Measurements from ENCODE around the gene OTOA.

GRCh38 chr16:21656795-21657768 lies 6.7 kb upstream of the OTOA start:
- TF ChIP-seq SMARCE1 (IDR thresholded peaks at IDR 0.05; ENCODE audit: borderline replicate concordance) (no peak), POLR2AphosphoS5 (IDR thresholded peaks at IDR 0.05; ENCODE audit: low read depth, low read length) (no peak), ZNF274 (CRISPR knock-in tag; IDR thresholded peaks at IDR 0.05) (no peak), FOSL2 (CRISPR knock-in tag; IDR thresholded peaks at IDR 0.05) (no peak), TARDBP (CRISPR knock-in tag; IDR thresholded peaks at IDR 0.05) (no peak), TAF1 (CRISPR knock-in tag; IDR thresholded peaks at IDR 0.05) (no peak), GTF2F1 (IDR thresholded peaks at IDR 0.05; ENCODE audit: low read length) (no peak), POLR2A (IDR thresholded peaks at IDR 0.05; ENCODE audit: insufficient read depth in 1 of 2, low read depth in 2 of 2, low read length in 2 of 2) (no peak), TSC22D2 (CRISPR knock-in tag; IDR thresholded peaks at IDR 0.05; ENCODE audit: borderline replicate concordance) (no peak), ZNF816 (CRISPR knock-in tag; IDR thresholded peaks at IDR 0.05; ENCODE audit: borderline replicate concordance) (no peak), GFI1 (CRISPR knock-in tag; IDR thresholded peaks at IDR 0.05; ENCODE audit: borderline replicate concordance) (no peak)
